SK-N-SH (cell line): ENCODE results near the gene MPDU1. TPM values are rescaled to one million over a fixed set of nuclear protein-coding genes. Genes with fewer than 3 reads are reported as not detected.
A peak's percentile ranks its signal among the peaks of the same experiment; 100 is the strongest.

ENCODE experiments used
- CTCF ChIA-PET: fragments of 300-600, 350-600 bp; formaldehyde crosslinking; extraction: SDS; loops from one replicate; lab custom pipeline; 2021; lab: Yijun Ruan, JAX
- POLR2A ChIA-PET: fragments of 350-600 bp; sonication (Branson Sonifier 250); formaldehyde crosslinking; extraction: SDS; loops from one replicate; lab custom pipeline; 2020; ENCODE audit warnings: antibody characterized with exemption, inconsistent platforms; lab: Yijun Ruan, JAX
- DNase-seq: peaks from one replicate; pipeline ENCODE4 v3.0.0; 2012
- H2AFZ ChIP-seq: fragments of 200-600 bp; sonication (generic); 2 replicates; pipeline ENCODE4 v1.8.1; 2016; ENCODE audit warnings: antibody characterized with exemption, mild to moderate bottlenecking, low read depth
- H3F3A ChIP-seq: fragments of 200-600 bp; sonication (generic); replicated peaks from 2 replicates; pipeline ENCODE3; 2016; ENCODE audit warnings: antibody characterized with exemption, mild to moderate bottlenecking; ENCODE audit not compliant: insufficient read depth
- H3K27ac ChIP-seq, 2 experiments: fragments of 200-500 bp in 1 of 2; fragments of 200-600 bp in 1 of 2; sonication (Bioruptor generic) in 1 of 2; sonication (generic), shearing (Covaris generic) in 1 of 2; 2 replicates each; pipeline versions ENCODE4 v1.5.1 to v1.6.1; 2014 to 2016; ENCODE audit warnings: low read depth in 2 of 2, inconsistent platforms in 1 of 2, low read length in 1 of 2, mild to moderate bottlenecking in 1 of 2, mixed read lengths in 1 of 2
- H3K27me3 ChIP-seq: fragments of 200-600 bp; sonication (generic), shearing (Covaris generic); 2 replicates; pipeline ENCODE4 v1.6.1; 2016; ENCODE audit warnings: mixed run types; ENCODE audit not compliant: insufficient read depth
- H3K36me3 ChIP-seq, 2 experiments: fragments of 200-500 bp in 1 of 2; fragments of 200-600 bp in 1 of 2; sonication (Bioruptor generic) in 1 of 2; sonication (generic) in 1 of 2; replicated peaks in 1 of 2; 2 replicates each; pipeline versions ENCODE3 to v1.5.1; 2014 to 2016; ENCODE audit warnings: low read length in 1 of 2, mild to moderate bottlenecking in 1 of 2; ENCODE audit not compliant: insufficient read depth in 2 of 2, control insufficient read depth in 1 of 2
- H3K4me1 ChIP-seq, 2 experiments: fragments of 200-500 bp in 1 of 2; fragments of 200-600 bp in 1 of 2; sonication (Bioruptor generic) in 1 of 2; sonication (generic), shearing (Covaris generic) in 1 of 2; 2 replicates each; pipeline versions ENCODE4 v1.5.1 to v1.6.1; 2014 to 2016; ENCODE audit warnings: low read depth in 1 of 2, low read length in 1 of 2, mixed run types in 1 of 2; ENCODE audit not compliant: insufficient read depth in 2 of 2, control insufficient read depth in 1 of 2
- H3K4me2 ChIP-seq: fragments of 200-600 bp; sonication (generic), shearing (Covaris generic); 2 replicates; pipeline ENCODE4 v1.6.1; 2017; ENCODE audit warnings: mixed run types
- H3K4me3 ChIP-seq, 2 experiments: fragments of 200-500 bp in 1 of 2; fragments of 200-600 bp in 1 of 2; sonication (Bioruptor generic) in 1 of 2; sonication (generic), shearing (Covaris generic) in 1 of 2; 2 replicates each; pipeline versions ENCODE4 v1.5.1 to v1.8.1; 2014 to 2016; ENCODE audit warnings: low read depth in 2 of 2, inconsistent platforms in 1 of 2, low read length in 1 of 2, mild to moderate bottlenecking in 1 of 2, mixed read lengths in 1 of 2, moderate library complexity in 1 of 2
- H3K79me2 ChIP-seq: fragments of 200-600 bp; sonication (generic); 2 replicates; pipeline ENCODE4 v1.8.1; 2017; ENCODE audit warnings: mild to moderate bottlenecking; ENCODE audit not compliant: insufficient read depth
- H3K9ac ChIP-seq: fragments of 200-600 bp; sonication (generic); 2 replicates; pipeline ENCODE4 v1.6.1; 2017; ENCODE audit warnings: mixed run types
- H3K9me2 ChIP-seq: fragments of 200-600 bp; sonication (generic); 2 replicates; pipeline ENCODE4 v1.6.1; 2017; ENCODE audit warnings: mixed run types
- H3K9me3 ChIP-seq: fragments of 200-600 bp; sonication (generic); 2 replicates; pipeline ENCODE4 v1.6.1; 2017; ENCODE audit warnings: mixed run types, mild to moderate bottlenecking, moderate library complexity
- H4K20me1 ChIP-seq: fragments of 200-600 bp; sonication (generic); 2 replicates; pipeline ENCODE4 v1.6.1; 2017; ENCODE audit warnings: mild to moderate bottlenecking, mixed run types; ENCODE audit not compliant: insufficient read depth
- ELF1 ChIP-seq: IDR thresholded peaks from 2 replicates; pipeline ENCODE4 v1.4.0; 2012
- EZH2phosphoT487 ChIP-seq: fragments of 200-600 bp; sonication (generic); IDR thresholded peaks from 2 replicates; pipeline ENCODE4 v1.6.1; 2017; ENCODE audit warnings: low read depth, mixed run types, mild to moderate bottlenecking, antibody characterized with exemption, moderate library complexity, borderline replicate concordance
- FOSL2 ChIP-seq: IDR thresholded peaks from 2 replicates; pipeline ENCODE4 v1.4.0; 2012; ENCODE audit warnings: low read depth, mild to moderate bottlenecking, moderate library complexity, borderline replicate concordance
- GABPA ChIP-seq: IDR thresholded peaks from 2 replicates; pipeline ENCODE4 v1.4.0; 2012; ENCODE audit warnings: low read depth, mild to moderate bottlenecking
- JUND ChIP-seq: IDR thresholded peaks from 2 replicates; pipeline ENCODE4 v1.4.0; 2012
- MEF2A ChIP-seq: IDR thresholded peaks from 2 replicates; pipeline ENCODE4 v1.4.0; 2012; ENCODE audit warnings: low read depth, borderline replicate concordance
- MXI1 ChIP-seq: IDR thresholded peaks from 2 replicates; pipeline ENCODE4 v1.6.1; 2012; ENCODE audit warnings: mild to moderate bottlenecking, low read depth, low read length, improper control_type of control experiment
- NRF1 ChIP-seq: IDR thresholded peaks from 2 replicates; pipeline ENCODE4 v1.6.1; 2012; ENCODE audit warnings: low read depth, mild to moderate bottlenecking, low read length
- POLR2AphosphoS5 ChIP-seq: IDR thresholded peaks from 2 replicates; pipeline ENCODE4 v1.6.1; 2012; ENCODE audit warnings: low read depth, low read length
- SMC3 ChIP-seq: IDR thresholded peaks from 2 replicates; pipeline ENCODE4 v1.6.1; 2012; ENCODE audit warnings: low read depth, low read length, improper control_type of control experiment
- TAF1 ChIP-seq: IDR thresholded peaks from 2 replicates; pipeline ENCODE4 v1.6.1; 2012; ENCODE audit warnings: low read depth, mild to moderate bottlenecking, low read length, moderate library complexity, borderline replicate concordance
- TCF12 ChIP-seq: IDR thresholded peaks from 2 replicates; pipeline ENCODE4 v1.4.0; 2012
- TEAD4 ChIP-seq: IDR thresholded peaks from 2 replicates; pipeline ENCODE4 v1.4.0; 2012; ENCODE audit warnings: mild to moderate bottlenecking, borderline replicate concordance; ENCODE audit not compliant: insufficient read depth
- YY1 ChIP-seq: IDR thresholded peaks from 2 replicates; pipeline ENCODE4 v1.4.0; 2012; ENCODE audit warnings: low read depth, mild to moderate bottlenecking
- WGBS: methylation state at CpG from one replicate; pipeline ENCODE4 v1.1.6; 2017; ENCODE audit warnings: low lambda C conversion rate; 5-methylcytosine and 5-hydroxymethylcytosine counted together
- polyA plus RNA-seq, 3 experiments: library from polyadenylated mRNA; depleted of rRNA; stranded (reverse); fragments of >200 nt; gene quantifications; 2 replicates each; pipeline ENCODE4 v1.2.3, GENCODE V29; 2012
- TF ChIP-seq, protein P1 (sequence below): fragments of 150-350 bp; IDR thresholded peaks from 2 replicates; pipeline ENCODE4 v1.6.1; 2016; ENCODE audit warnings: mild to moderate bottlenecking, low read depth, low read length
- TF ChIP-seq, protein P2 (sequence below): fragments of 200-600 bp; sonication (generic); IDR thresholded peaks from 2 replicates; pipeline ENCODE4 v1.6.1; 2017; ENCODE audit warnings: antibody characterized with exemption, mild to moderate bottlenecking, moderate library complexity
- TF ChIP-seq, protein P3 (sequence below): IDR thresholded peaks from 2 replicates; pipeline ENCODE4 v1.6.1; 2012; ENCODE audit warnings: mild to moderate bottlenecking, low read depth, low read length, moderate library complexity
- TF ChIP-seq, protein P4 (sequence below): IDR thresholded peaks from 2 replicates; pipeline ENCODE4; 2012
- TF ChIP-seq, protein P5 (sequence below): IDR thresholded peaks from 2 replicates; pipeline ENCODE4 v1.4.0; 2012; ENCODE audit warnings: low read depth

The MPDU1 gene
- polyA plus RNA-seq (2012; rRNA removed) = 126 and 142 TPM in 2 replicates
- polyA plus RNA-seq (2012; cell fraction: cytosol; rRNA removed) = 85.1 and 108 TPM in 2 replicates
- 114 and 134 TPM in 2 replicates for polyA plus RNA-seq (2012; cell fraction: nucleus; rRNA removed)

DNA sequence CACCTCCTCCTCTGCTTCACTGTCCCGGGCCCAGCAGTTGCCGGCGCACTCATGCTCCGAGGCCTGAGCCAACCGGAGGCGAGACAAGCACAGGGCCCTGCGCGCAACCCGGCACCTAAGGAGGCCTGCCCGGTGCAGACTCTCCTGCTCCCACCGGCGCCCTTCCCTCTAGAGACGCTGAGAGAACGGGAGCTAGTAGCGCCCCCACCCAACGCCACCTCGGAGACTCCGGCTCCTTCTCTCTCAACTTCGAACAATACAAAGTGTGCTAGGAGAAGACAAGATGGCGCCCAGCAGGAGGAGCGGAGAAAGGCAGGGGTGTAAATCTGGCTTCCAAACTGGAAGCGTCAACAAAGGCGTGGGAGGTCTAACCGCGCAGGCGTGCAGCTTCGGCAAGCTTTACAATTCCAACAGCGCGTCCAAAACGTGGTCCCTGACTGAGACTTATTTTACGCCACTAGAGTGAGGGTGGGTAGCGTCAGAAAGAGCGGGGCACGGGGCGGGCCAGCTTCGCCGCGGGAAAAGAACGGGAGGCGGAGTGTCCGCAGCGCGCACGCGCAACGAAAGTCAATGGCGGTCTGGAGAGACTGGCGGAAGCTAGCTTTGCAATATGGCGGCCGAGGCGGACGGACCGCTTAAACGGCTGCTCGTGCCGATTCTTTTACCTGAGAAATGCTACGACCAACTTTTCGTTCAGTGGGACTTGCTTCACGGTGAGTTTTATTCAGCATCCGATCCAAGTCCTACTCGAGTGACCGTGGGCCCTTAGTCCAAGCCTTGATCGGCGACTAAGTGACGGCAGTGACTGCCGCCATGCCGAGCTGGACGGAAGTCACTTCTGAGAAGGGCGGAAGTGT, at the start of gene MPDU1:
TSS of gene MPDU1 (plus strand) at position 600 of the 857 bp plus-strand sequence. CDS start at position 611, 11 bp downstream.
- H3F3A ChIP-seq = peaks cover 35% of the 10 kb centered on the region
- CTCF ChIA-PET = interaction anchor here (0.7 to 3.4 kb wide), 6 partner anchors 11 to 104 kb away, joined by 3 to 22 read pairs (median 12); partner anchors contain the start of genes FXR2, SENP3 and TP53
- no peaks in the 10 kb centered on the region for H3K27me3 ChIP-seq
- TF ChIP-seq TCF12 = no peak
- TF ChIP-seq, protein P1, sequence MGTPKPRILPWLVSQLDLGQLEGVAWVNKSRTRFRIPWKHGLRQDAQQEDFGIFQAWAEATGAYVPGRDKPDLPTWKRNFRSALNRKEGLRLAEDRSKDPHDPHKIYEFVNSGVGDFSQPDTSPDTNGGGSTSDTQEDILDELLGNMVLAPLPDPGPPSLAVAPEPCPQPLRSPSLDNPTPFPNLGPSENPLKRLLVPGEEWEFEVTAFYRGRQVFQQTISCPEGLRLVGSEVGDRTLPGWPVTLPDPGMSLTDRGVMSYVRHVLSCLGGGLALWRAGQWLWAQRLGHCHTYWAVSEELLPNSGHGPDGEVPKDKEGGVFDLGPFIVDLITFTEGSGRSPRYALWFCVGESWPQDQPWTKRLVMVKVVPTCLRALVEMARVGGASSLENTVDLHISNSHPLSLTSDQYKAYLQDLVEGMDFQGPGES = peak; percentile 6; the same call in 1 of the 2 replicates
- TF ChIP-seq, protein P2, sequence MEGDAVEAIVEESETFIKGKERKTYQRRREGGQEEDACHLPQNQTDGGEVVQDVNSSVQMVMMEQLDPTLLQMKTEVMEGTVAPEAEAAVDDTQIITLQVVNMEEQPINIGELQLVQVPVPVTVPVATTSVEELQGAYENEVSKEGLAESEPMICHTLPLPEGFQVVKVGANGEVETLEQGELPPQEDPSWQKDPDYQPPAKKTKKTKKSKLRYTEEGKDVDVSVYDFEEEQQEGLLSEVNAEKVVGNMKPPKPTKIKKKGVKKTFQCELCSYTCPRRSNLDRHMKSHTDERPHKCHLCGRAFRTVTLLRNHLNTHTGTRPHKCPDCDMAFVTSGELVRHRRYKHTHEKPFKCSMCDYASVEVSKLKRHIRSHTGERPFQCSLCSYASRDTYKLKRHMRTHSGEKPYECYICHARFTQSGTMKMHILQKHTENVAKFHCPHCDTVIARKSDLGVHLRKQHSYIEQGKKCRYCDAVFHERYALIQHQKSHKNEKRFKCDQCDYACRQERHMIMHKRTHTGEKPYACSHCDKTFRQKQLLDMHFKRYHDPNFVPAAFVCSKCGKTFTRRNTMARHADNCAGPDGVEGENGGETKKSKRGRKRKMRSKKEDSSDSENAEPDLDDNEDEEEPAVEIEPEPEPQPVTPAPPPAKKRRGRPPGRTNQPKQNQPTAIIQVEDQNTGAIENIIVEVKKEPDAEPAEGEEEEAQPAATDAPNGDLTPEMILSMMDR = no peak
- TF ChIP-seq, protein P3, sequence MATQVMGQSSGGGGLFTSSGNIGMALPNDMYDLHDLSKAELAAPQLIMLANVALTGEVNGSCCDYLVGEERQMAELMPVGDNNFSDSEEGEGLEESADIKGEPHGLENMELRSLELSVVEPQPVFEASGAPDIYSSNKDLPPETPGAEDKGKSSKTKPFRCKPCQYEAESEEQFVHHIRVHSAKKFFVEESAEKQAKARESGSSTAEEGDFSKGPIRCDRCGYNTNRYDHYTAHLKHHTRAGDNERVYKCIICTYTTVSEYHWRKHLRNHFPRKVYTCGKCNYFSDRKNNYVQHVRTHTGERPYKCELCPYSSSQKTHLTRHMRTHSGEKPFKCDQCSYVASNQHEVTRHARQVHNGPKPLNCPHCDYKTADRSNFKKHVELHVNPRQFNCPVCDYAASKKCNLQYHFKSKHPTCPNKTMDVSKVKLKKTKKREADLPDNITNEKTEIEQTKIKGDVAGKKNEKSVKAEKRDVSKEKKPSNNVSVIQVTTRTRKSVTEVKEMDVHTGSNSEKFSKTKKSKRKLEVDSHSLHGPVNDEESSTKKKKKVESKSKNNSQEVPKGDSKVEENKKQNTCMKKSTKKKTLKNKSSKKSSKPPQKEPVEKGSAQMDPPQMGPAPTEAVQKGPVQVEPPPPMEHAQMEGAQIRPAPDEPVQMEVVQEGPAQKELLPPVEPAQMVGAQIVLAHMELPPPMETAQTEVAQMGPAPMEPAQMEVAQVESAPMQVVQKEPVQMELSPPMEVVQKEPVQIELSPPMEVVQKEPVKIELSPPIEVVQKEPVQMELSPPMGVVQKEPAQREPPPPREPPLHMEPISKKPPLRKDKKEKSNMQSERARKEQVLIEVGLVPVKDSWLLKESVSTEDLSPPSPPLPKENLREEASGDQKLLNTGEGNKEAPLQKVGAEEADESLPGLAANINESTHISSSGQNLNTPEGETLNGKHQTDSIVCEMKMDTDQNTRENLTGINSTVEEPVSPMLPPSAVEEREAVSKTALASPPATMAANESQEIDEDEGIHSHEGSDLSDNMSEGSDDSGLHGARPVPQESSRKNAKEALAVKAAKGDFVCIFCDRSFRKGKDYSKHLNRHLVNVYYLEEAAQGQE = peak; percentile 27; the same call in 1 of the 2 replicates
- TF ChIP-seq EZH2phosphoT487 = no peak
- peak; percentile 93; the same call in 1 of the 2 replicates for TF ChIP-seq TAF1
- TF ChIP-seq TEAD4 = no peak
- peak; percentile 100 for TF ChIP-seq MXI1
- peak; percentile 94 for TF ChIP-seq ELF1
- TF ChIP-seq, protein P4, sequence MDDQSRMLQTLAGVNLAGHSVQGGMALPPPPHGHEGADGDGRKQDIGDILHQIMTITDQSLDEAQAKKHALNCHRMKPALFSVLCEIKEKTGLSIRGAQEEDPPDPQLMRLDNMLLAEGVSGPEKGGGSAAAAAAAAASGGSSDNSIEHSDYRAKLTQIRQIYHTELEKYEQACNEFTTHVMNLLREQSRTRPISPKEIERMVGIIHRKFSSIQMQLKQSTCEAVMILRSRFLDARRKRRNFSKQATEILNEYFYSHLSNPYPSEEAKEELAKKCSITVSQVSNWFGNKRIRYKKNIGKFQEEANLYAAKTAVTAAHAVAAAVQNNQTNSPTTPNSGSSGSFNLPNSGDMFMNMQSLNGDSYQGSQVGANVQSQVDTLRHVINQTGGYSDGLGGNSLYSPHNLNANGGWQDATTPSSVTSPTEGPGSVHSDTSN = 0 out of 2 replicates have a peak, but pooled peaks have one; percentile 2
- no peak for TF ChIP-seq FOSL2
- peak; percentile 87 for TF ChIP-seq NRF1
- TF ChIP-seq POLR2AphosphoS5 = peak; percentile 88
- no peak for TF ChIP-seq MEF2A
- TF ChIP-seq JUND = no peak; the same call in 1 of the 2 replicates
- TF ChIP-seq YY1 = peak; percentile 98
- peak; percentile 96 for TF ChIP-seq GABPA
- no peak for TF ChIP-seq SMC3
- TF ChIP-seq, protein P5, sequence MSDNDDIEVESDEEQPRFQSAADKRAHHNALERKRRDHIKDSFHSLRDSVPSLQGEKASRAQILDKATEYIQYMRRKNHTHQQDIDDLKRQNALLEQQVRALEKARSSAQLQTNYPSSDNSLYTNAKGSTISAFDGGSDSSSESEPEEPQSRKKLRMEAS = peak; percentile 95
- no peaks in the 10 kb centered on the region for H3K9me3 ChIP-seq
- peak; percentile 93 for DNase-seq
- H3K27ac ChIP-seq = peak within 1 kb of the TSS; percentile 97 to 98
- peak within 1 kb of the TSS; percentile 96 for H3K9ac ChIP-seq
- 27% methylated on average over 52 of the region's 69 CpGs for WGBS
- peaks cover 22 to 32% of the 10 kb centered on the region in 2 experiments; a peak in 3 of 4 replicates for H3K4me1 ChIP-seq
- peak within 1 kb of the TSS; percentile 87 for H3K4me2 ChIP-seq
- peaks cover 10 to 21% of the 10 kb centered on the region in 2 experiments for H3K36me3 ChIP-seq
- H4K20me1 ChIP-seq = peaks cover 7% of the 10 kb centered on the region
- H3K4me3 ChIP-seq = peak within 1 kb of the TSS; percentile 65 to 73
- POLR2A ChIA-PET = interaction anchor here (0.6 to 2.7 kb wide), 17 partner anchors 10 to 581 kb away, joined by 3 to 37 read pairs (median 4); partner anchors contain the start of genes DLG4, EFNB3, GABARAP and SAT2
- H2AFZ ChIP-seq = peak within 1 kb of the TSS; percentile 95
- no peaks in the 10 kb centered on the region for H3K9me2 ChIP-seq
- H3K79me2 ChIP-seq = peaks cover 54% of the 10 kb centered on the region
